HG02798 (cell line): Measurements from ENCODE around the gene DAGLA.
A peak's percentile ranks its signal among the peaks of the same experiment; 100 is the strongest.

Source experiments
- ATAC-seq: cut with Tn5 transposase; IDR thresholded peaks from one replicate; pipeline ENCODE4 v1.9.1; 2021; ENCODE audit warnings: mild to moderate bottlenecking; ENCODE audit not compliant: unreplicated experiment, poor library complexity

The DAGLA gene

GRCh38 chr11:61724437-61724836 is 44.2 kb downstream of the DAGLA start:
- ATAC-seq: no peak

DNA sequence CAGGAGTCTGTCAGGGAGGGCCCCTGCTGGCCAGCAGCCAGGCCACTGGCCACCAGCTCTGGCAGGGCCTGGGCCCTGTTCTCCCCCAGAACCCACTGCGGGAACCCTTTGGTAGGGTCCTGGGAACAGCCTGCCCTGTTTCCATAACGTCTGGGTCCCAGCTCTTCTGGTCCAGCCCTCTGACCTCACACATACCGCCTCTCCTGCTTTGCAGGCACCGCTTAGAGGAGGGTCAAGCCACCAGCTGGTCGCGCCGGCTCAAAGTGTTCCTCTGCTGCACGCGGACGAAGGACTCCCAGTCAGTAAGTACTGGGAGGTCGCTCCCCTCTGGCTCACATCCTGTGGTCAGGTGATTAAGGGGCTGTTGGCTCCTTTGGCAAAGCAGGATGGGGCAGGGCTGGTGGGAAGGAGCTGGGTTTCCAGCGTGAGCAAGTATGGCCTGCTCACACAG is 45.6 kb downstream of the DAGLA start:
- no peak for ATAC-seq

DNA sequence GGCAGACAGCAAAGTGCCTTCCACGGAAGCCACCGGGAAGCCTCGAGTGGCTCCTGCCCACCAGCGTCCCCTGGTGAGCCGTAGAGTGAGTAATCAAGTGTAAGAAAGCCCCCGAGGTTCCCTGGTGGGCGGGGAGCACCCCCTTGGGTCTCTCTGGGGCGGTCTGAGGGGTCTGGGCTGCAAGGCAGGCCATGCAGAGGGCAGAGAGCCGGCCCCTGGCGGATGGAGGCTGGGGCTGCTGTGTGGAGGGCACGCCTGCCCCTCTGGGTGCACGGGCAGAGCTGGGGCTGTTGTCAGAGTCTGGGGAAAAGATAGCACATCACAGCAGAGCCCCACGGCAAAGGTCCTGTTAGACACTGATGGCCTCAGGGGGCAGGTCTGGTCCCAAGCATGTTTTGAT is 46.6 kb downstream of the DAGLA start:
- no peak for ATAC-seq

DNA sequence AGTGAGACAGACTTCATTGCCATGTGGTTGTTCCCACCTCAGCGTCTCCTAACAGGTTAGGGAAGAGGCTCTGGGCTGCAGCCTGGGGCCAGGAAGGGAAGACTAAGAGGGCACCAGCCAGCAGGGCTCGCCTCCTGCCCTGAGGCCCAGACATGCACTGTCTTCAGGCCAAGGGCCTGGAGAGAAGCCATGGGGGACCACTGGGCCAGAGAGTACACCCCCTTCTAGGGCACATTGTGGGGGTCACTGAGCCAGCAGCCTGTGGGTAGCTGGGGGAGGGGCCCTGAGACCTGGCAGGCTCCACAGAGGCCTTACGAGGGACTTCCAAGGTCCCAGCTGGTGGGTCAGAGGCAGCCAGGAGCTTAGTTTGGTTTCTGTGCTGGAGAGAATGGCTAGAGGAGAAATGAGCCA is 47.2 kb downstream of the DAGLA start:
- ATAC-seq: no peak

DNA sequence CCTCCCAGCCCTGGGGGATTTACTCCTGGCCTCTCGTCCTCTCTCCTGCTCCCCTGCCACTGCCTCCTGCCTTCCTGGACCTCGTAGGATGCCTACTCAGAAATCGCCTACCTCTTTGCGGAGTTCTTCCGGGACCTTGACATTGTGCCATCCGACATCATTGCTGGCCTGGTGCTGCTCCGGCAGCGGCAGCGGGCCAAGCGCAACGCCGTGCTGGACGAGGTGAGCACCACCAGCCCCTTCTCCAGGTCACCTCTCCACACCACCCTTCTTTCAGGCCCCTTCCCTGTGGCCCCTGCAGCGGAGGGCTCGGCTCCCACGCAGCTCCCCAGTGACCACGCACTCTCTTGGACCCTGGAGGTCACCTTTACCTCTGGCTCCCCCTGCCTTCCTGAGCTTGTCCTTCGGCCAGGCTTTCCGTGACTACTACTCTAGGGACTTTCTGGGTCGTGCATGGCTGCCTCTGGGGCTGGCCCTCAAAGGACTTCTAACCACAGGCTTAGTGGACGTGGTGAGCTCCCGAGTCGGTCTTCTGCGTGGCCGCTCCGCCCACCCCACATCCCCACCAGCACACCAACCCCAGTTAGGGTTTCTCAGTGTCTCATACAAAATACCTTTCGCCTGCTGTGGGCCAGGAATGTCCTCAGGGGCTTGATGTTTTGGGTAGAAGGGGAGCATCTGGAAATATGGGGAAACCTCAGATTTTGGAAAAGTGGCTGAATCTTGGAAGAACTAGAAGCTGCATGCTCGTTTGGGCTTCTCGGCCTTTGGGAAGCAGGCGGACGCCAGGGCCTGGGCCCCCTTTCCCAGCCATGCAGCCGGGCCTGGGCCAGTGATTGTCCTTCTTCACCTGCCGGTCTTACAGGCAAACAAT is 48.1 kb downstream of the DAGLA start:
- no peak for ATAC-seq

DNA sequence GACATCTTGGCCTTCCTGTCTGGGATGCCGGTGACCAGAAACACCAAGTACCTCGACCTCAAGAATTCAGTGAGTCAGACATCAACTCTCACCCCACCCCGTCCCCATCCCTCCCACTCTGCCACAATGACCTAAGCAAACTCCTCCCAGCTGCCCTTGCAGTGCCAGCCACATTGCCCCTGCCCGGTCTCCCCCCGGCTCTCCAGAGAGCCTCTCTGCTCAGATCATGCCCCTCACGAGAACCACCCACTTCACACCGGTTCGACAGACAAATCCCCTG is 48.7 kb downstream of the DAGLA start:
- no peak for ATAC-seq

DNA sequence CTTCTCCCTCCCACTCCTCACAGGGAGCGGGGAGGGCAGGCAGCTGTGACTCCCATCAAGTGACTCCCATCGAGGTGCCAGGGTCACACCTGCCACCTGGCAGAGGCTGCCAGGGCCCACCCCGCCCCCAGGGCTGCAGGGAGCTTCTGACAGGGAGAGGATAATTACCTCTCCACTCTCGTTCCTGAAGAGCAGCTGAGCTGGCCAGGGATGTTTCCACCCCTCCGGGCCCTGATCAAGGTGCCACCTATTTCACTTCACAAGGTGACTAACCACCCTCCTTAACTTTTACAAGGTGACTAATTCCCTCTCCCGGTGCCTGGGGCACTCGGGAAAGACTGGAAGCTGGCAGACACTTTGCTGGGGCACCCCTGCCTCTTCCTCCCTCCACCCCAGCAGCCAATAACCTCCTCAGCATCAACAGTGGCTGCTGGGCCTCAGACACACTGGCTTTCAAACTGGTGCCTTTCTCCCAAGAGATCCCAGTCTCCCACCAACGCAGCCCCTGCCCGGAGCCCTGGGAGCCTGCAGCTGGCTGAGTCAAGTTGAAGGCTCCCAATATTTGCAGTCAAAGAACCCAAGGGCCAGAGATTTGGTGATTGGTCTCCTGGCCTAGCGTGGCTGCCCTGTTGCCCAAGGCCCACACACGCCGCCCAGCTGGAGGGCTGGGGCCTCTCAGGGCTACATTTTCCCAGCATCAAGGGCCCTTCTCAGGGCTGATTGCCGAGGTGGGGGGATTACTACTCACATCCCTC is 50.2 kb downstream of the DAGLA start:
- ATAC-seq: no peak

GRCh38 chr11:61731211-61731951 is 51.2 kb downstream of the DAGLA start:
- ATAC-seq: no peak

DNA sequence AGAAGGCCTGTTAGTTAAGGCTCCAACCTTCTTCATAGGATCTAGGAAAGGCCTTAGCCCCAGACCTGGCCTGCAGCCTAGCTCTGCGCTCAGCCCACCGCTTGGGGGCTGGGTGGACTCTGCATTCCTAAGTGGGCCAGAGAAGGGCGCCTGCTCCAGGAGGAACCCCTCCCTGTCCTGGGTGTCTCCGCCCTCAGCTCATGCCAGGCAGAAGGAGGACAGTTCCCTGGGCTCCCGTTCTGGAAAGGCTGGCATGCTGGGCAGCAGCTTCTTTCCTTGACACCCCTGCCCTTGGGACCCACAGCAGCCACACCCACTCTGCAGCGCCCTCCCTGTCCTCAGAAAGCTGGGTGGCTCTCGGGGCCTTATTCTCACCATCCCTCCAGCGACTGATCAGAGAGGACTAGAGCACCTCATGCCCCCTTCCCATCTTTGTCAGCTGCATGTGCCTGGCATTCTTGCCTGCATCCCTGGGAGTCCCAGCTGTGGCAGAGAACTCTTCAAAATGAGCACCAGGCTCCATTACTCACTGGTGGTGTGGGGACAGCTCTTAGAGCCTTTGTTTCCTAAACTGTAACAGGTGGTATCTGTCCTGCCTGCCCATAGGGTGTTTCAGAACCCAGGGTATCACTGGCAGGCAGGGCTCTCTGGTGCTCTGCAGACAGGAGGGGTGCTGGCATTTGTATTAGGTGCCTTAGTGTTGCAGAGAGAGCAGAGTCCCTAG is 51.9 kb downstream of the DAGLA start:
- ATAC-seq: no peak

GRCh38 chr11:61732705-61733104 is 52.5 kb downstream of the DAGLA start:
- ATAC-seq: no peak

DNA sequence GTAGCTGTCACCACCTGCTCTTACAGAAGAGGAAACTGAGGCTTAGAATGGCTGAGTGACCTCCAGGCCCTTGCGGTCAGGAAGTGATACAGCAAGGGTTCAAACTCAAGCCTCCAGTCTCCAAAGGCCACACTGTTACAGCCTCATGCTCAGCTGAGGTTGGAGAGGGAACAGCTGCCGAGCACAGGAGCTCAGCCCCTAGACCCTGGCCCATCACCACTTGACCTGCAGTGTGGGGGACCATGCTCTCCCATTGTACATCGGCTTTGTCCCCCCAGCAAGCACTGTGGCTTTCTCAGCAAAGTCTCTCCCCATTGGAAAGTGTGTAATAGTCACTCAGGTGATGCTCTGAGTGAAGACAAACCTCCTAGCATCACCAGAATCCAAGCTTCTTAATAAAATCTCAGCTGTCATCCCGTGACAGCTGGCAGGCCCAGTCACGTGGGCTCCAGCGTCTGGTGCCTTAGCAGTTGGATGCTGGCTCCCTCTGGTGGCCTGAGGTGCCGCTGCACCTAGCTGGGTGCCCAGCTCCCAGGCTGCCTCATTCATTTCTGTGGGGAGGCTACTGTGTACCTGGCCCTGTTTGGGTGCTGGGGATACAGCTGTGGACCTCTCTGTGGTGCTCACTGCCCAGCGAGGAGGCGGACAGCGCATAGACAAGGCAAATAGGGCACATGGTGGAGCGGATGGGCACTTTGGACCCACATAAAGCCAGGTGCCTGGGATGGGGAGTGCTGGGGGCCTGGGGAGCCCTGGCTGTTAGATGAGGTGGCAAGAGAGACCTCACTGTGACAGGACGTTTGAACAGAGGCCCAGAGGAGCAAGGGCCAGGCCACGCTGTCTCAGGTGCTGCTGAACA is 53.2 kb downstream of the DAGLA start:
- peak; percentile 79 for ATAC-seq

DNA sequence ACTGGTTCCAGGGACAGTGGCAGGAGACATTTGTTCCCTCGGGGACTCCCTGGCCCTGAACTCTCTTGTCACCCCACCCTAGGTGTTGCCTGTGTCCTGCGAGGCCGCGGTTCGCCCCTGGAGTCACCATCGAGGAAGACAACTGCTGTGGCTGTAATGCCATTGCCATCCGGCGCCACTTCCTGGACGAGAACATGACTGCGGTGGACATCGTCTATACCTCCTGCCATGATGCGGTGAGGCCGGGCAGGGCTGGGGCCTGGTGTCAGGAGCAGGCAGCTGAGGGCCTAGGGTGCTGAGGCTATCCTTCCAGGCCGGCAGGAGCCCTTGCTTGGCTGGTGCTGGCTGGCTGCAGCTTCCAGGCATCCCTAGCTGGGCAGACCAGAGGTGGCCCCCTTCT is 54.6 kb downstream of the DAGLA start:
- ATAC-seq: no peak

DNA sequence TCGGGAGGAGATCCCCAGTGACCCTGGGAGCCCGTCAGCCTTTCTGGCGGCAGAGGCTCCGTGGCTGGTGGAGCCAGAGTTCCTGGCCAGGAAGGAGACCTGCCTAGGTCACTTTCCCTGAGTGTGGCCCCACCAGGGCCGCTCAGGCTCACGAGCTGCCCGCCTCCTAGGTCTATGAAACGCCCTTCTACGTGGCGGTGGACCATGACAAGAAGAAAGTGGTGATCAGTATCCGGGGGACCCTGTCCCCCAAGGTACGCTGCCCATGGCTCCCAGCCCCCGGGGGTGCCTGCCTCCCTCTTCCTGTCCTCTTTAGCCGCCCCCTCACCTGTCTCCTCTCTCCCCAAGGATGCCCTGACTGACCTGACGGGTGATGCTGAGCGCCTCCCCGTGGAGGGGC is 55.2 kb downstream of the DAGLA start:
- no peak for ATAC-seq

DNA sequence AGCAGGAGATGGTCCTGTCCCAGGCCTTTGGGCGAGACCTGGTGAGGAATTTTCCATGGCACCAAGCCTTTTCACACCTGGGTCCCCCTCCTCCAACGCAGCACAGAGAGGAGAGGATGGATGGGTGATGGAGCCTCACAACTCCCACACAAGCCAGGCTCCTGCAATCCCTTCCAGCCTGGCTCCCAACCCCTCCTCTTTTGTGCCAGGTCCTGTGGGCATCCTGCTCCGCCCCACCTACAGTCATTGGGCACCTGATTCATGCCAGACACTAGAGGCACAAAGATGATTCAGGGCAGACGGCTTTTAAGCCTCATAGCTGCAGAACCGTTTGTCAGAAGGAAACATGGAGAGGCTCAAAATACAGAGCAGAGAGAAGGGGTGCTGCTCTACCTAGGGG is 56.1 kb downstream of the DAGLA start:
- ATAC-seq: no peak

DNA sequence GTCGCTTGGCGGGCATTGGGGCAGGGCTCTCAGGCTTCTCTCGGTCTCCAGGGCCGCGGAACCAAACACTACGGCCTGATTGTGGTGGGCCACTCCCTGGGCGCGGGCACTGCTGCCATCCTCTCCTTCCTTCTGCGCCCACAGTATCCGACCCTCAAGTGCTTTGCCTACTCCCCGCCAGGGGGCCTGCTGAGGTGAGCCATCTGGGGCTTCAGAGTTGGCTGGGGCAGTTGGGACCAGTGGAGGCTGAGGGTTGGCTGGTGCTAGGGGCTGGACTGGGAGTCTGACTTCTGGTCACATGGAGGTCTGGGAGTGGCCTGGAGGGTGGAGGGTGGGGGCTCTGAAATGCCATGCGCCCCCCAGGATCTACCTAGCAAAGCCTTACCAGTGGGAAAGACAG is 56.9 kb downstream of the DAGLA start:
- ATAC-seq: no peak

GRCh38 chr11:61737636-61738386 is 57.6 kb downstream of the DAGLA start:
- no peak for ATAC-seq

- ATAC-seq: no peak
These were observed 58.6 kb downstream of the DAGLA start for GRCh38 chr11:61738776-61739175.

DNA sequence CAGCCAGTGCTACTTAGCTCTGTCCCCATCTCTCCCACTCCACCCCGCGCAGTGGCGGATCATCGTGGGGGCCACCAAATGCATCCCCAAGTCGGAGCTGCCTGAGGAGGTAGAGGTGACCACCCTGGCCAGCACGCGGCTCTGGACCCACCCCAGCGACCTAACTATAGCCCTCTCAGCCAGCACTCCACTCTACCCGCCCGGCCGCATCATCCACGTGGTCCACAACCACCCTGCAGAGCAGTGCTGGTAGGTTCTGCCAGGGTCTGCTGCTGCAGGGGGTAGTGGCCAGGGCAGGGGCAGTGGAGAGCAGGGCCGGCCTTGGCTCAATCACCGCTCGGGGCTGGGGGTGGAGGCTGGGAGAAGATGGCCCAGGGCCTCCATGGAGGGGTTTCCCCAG is 59.2 kb downstream of the DAGLA start:
- ATAC-seq: no peak

- no peak for ATAC-seq
These were observed 59.8 kb downstream of the DAGLA start for GRCh38 chr11:61739966-61740365.
